Endothelial cell of umbilical vein (primary cell): ENCODE measurements around the gene FCN1. TPM values are rescaled to one million over a fixed set of nuclear protein-coding genes. Genes with fewer than 3 reads are reported as not detected.

Experiments used
- BruUV-seq: library from RNA; stranded (reverse); fragments of 400-500 nt; replicated peaks from 2 replicates; lab custom pipeline; 2021; lab: Mats Ljungman, UMichigan
- CTCF ChIA-PET: fragments of 300-600, 350-600 bp; sonication (Branson Sonifier 250); formaldehyde crosslinking; loops from one replicate; lab custom pipeline; 2021; ENCODE audit warnings: antibody characterized with exemption, inconsistent platforms; lab: Charles Lee
- POLR2A ChIA-PET: fragments of 300-600, 350-600 bp; sonication (Branson Sonifier 250); formaldehyde crosslinking; loops from one replicate; lab custom pipeline; 2021; ENCODE audit warnings: antibody characterized with exemption, inconsistent platforms; lab: Charles Lee
- DNase-seq: peaks from one replicate; pipeline ENCODE4 v3.0.0-alpha.2; 2011; ENCODE audit warnings: low read depth, low spot score
- FAIRE-seq: peaks from 2 replicates; lab custom pipeline; 2011; peaks lifted over from hg19 to GRCh38; lab: Jason Lieb, UNC
- H2AFZ ChIP-seq: 2 replicates; pipeline ENCODE4 v1.6.0; 2012; ENCODE audit warnings: low read depth, low read length, control low read depth, inconsistent platforms
- H3K27ac ChIP-seq: 2 replicates; pipeline ENCODE4 v1.5.1; 2011; ENCODE audit warnings: low read depth, mild to moderate bottlenecking, control low read depth, low read length, moderate library complexity; ENCODE audit not compliant: insufficient read depth
- H3K27me3 ChIP-seq, 2 experiments: 2 replicates each; pipeline versions ENCODE4 v1.6.0 to v1.6.1; 2011; ENCODE audit warnings: low read length in 2 of 2, mixed read lengths in 1 of 2; ENCODE audit not compliant: control insufficient read depth in 2 of 2, insufficient read depth in 2 of 2
- H3K36me3 ChIP-seq, 2 experiments: 2 replicates in 1 of 2; 3 replicates in 1 of 2; pipeline ENCODE4 v1.5.1; 2011; ENCODE audit warnings: low read length in 2 of 2, mild to moderate bottlenecking in 1 of 2, moderate library complexity in 1 of 2; ENCODE audit not compliant: control insufficient read depth in 2 of 2, insufficient read depth in 2 of 2; ENCODE audit errors: extremely low read depth in 1 of 2
- H3K4me1 ChIP-seq: 3 replicates; pipeline ENCODE4 v1.5.1; 2011; ENCODE audit warnings: mild to moderate bottlenecking, low read length; ENCODE audit not compliant: control insufficient read depth, insufficient read depth; ENCODE audit errors: extremely low read depth
- H3K4me2 ChIP-seq: 2 replicates; pipeline ENCODE4 v1.6.1; 2011; ENCODE audit warnings: low read length, control low read depth, mixed read lengths; ENCODE audit not compliant: insufficient read depth
- H3K4me3 ChIP-seq, 3 experiments: fragments of 200-600 bp in 1 of 3; sonication (generic), shearing (Covaris generic) in 1 of 3; replicated peaks in 1 of 3; 2 replicates each; pipeline ENCODE4 v1.5.1; 2011 to 2016; ENCODE audit warnings: control low read depth in 3 of 3, low read length in 3 of 3, mild to moderate bottlenecking in 2 of 3, inconsistent platforms in 1 of 3, low read depth in 1 of 3, moderate library complexity in 1 of 3; ENCODE audit not compliant: insufficient read depth in 1 of 3
- H3K79me2 ChIP-seq: 2 replicates; pipeline ENCODE4 v1.6.0; 2012; ENCODE audit warnings: low read length, inconsistent platforms; ENCODE audit not compliant: control insufficient read depth, insufficient read depth
- H3K9ac ChIP-seq: replicated peaks from 2 replicates; pipeline ENCODE3; 2011; ENCODE audit warnings: low read length, control low read depth; ENCODE audit not compliant: insufficient read depth; ENCODE audit errors: extremely low read depth
- H3K9me1 ChIP-seq: replicated peaks from 3 replicates; pipeline ENCODE4 v1.6.0; 2011; ENCODE audit warnings: mild to moderate bottlenecking, low read length; ENCODE audit not compliant: control insufficient read depth, insufficient read depth; ENCODE audit errors: extremely low read depth
- H3K9me3 ChIP-seq: replicated peaks from 2 replicates; pipeline ENCODE4 v1.5.1; 2012; ENCODE audit warnings: low read length, inconsistent platforms; ENCODE audit not compliant: control insufficient read depth, insufficient read depth
- H4K20me1 ChIP-seq: replicated peaks from 2 replicates; pipeline ENCODE3; 2011; ENCODE audit warnings: mild to moderate bottlenecking, low read length; ENCODE audit not compliant: control insufficient read depth, insufficient read depth; ENCODE audit errors: extremely low read depth
- CTCF ChIP-seq, 2 donors: IDR thresholded peaks; 1 replicate in 1 of 2; 2 replicates in 1 of 2; pipeline ENCODE4 v1.5.1; 2011; ENCODE audit warnings: low read length in 2 of 2, mild to moderate bottlenecking in 2 of 2, moderate library complexity in 2 of 2, control low read depth in 1 of 2, inconsistent platforms in 1 of 2, low read depth in 1 of 2; ENCODE audit not compliant: insufficient read depth in 1 of 2; ENCODE audit errors: extremely low read depth in 1 of 2
- EZH2 ChIP-seq: IDR thresholded peaks from 2 replicates; pipeline ENCODE4 v1.6.1; 2012; ENCODE audit warnings: borderline replicate concordance, low read depth, mild to moderate bottlenecking, moderate library complexity, low read length, inconsistent platforms; ENCODE audit not compliant: severe bottlenecking
- FOS ChIP-seq: IDR thresholded peaks from 2 replicates; pipeline ENCODE4 v1.6.1; 2011; ENCODE audit warnings: mild to moderate bottlenecking, low read length, moderate library complexity, borderline replicate concordance; ENCODE audit not compliant: insufficient read depth
- GATA2 ChIP-seq: IDR thresholded peaks from 2 replicates; pipeline ENCODE4 v1.7.0; 2011; ENCODE audit warnings: low read depth, mild to moderate bottlenecking, moderate library complexity, mixed read lengths, low read length; ENCODE audit not compliant: insufficient read length, insufficient read depth
- JUN ChIP-seq: IDR thresholded peaks from 2 replicates; pipeline ENCODE4 v1.6.1; 2011; ENCODE audit warnings: borderline replicate concordance, low read depth; ENCODE audit not compliant: insufficient read length, insufficient read depth
- MYC ChIP-seq: IDR thresholded peaks from one replicate; pipeline ENCODE4 v1.6.1; 2011; ENCODE audit warnings: mild to moderate bottlenecking, low read depth, low read length
- POLR2A ChIP-seq: IDR thresholded peaks from 2 replicates; pipeline ENCODE4 v1.6.1; 2012; ENCODE audit warnings: low read depth, mild to moderate bottlenecking, control low read depth, low read length
- POLR2AphosphoS5 ChIP-seq: IDR thresholded peaks from 2 replicates; pipeline ENCODE4 v1.6.1; 2012; ENCODE audit warnings: low read depth, mild to moderate bottlenecking, control low read depth, low read length, moderate library complexity; ENCODE audit not compliant: insufficient read depth
- dilution Hi-C: fragments of 300-500 bp; cut with MboI; formaldehyde crosslinking; loops from one replicate; pipeline ENCODE4 v1.15.0; 2019; ENCODE audit warnings: low sequenced_read_pairs; ENCODE audit not compliant: extremely low pct_ligation_motif_present
- intact Hi-C: fragments of 100-400 bp; cut with micrococcal nuclease; formaldehyde crosslinking; loops from one replicate; pipeline ENCODE4 v1.10.0; 2022
- polyA plus RNA-seq, 4 experiments: library from polyadenylated mRNA; depleted of rRNA in 3 of 4; stranded (reverse) in 3 of 4; unstranded in 1 of 4; fragments of >200 nt; gene quantifications; 2 replicates each; pipeline versions ENCODE4 v1.2.1 to v1.2.3, GENCODE V29; 2011 to 2012; ENCODE audit warnings: missing spikeins in 1 of 4
- total RNA-seq: library from RNA; stranded (reverse); gene quantifications from 2 replicates; pipeline ENCODE4 v1.2.3, GENCODE V29; 2021

The FCN1 gene
- total and polyA plus RNA-seq, 2 donors (not counting 3 experiments of a cell fraction or from before 2014, with no cell fraction given): not detected

GRCh38 chr9:134965851-134966250 is 48.1 kb upstream of the FCN1 start:
- no peak overlapping the region for H3K9ac ChIP-seq
- no peak for TF ChIP-seq FOS
- no peak for TF ChIP-seq JUN
- TF ChIP-seq EZH2: no peak
- TF ChIP-seq POLR2A: no peak
- TF ChIP-seq MYC: no peak
- TF ChIP-seq POLR2AphosphoS5: no peak
- no peak for TF ChIP-seq GATA2
- TF ChIP-seq CTCF (IDR thresholded peaks at IDR 0.05; ENCODE audit: extremely low read depth in 1 of 2, insufficient read depth in 1 of 2, low read depth in 1 of 2, low read length in 2 of 2): no peak
- H3K36me3 ChIP-seq: no peaks in the 10 kb centered on the region
- no peaks in the 10 kb centered on the region for H3K4me1 ChIP-seq
- DNase-seq (no peak), FAIRE-seq (no peak)
- no peaks in the 10 kb centered on the region for H3K27me3 ChIP-seq
- intact Hi-C loops (no loop called here), dilution Hi-C loops (no loop called here)
- no peak overlapping the region for H3K4me3 ChIP-seq
- ChIA-PET CTCF (no interaction called here), POLR2A (no interaction called here)
- no peaks in the 10 kb centered on the region for H3K9me1 ChIP-seq
- no peak overlapping the region for H3K4me2 ChIP-seq
- no TSS peak for BruUV-seq
- no peaks in the 10 kb centered on the region for H3K9me3 ChIP-seq
- no peaks in the 10 kb centered on the region for H4K20me1 ChIP-seq
- H2AFZ ChIP-seq: no peak overlapping the region
- no peak overlapping the region for H3K27ac ChIP-seq
- H3K79me2 ChIP-seq: no peaks in the 10 kb centered on the region
